ENCODE data around the gene DUSP15.

DUSP15 gene

DNA sequence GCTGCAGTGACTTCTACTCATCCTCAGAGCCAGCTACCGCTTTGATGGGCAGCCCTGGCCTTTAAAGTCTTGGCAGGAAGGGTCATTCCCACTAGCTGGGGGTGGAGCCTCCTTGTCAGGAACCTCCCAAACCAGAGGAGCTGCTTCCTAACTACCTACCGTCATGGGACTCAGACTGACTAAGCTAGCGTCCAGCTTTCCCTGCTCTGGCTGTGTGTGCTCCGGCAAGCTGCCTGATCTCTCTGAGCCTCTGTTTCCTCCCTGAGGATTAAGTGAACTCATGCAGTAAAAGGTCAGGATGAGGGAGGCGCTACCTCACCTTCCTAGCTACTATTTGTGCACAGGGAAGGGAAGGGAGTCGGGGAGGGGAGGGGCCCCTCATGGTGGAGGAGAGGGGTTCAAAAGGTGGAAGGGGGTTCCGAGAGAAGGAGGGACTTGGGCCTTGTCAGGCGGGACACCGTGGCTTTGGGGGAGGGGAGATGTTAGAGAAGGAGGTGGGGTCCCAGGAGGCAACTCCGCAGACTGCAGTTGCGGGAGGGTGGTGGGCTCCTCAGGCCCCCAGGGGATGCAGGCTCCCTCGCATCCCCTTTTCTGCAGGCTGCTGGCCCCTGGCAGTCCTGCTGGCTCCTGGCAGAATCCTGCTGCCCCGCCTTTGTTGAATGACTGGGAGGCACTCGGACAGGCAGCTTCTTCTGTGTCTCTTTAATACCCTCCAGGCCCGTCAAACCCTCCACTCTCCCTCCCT is 9.8 kb downstream of the DUSP15 start:
- no peaks in the 10 kb centered on the region for H3K27me3 ChIP-seq (ENCODE audit: insufficient read depth, low read depth, severe bottlenecking)
- DNase-seq, result peak; percentile 59
- H3K9me3 ChIP-seq (ENCODE audit: severe bottlenecking), result no peaks in the 10 kb centered on the region
- TF ChIP-seq, protein P1, sequence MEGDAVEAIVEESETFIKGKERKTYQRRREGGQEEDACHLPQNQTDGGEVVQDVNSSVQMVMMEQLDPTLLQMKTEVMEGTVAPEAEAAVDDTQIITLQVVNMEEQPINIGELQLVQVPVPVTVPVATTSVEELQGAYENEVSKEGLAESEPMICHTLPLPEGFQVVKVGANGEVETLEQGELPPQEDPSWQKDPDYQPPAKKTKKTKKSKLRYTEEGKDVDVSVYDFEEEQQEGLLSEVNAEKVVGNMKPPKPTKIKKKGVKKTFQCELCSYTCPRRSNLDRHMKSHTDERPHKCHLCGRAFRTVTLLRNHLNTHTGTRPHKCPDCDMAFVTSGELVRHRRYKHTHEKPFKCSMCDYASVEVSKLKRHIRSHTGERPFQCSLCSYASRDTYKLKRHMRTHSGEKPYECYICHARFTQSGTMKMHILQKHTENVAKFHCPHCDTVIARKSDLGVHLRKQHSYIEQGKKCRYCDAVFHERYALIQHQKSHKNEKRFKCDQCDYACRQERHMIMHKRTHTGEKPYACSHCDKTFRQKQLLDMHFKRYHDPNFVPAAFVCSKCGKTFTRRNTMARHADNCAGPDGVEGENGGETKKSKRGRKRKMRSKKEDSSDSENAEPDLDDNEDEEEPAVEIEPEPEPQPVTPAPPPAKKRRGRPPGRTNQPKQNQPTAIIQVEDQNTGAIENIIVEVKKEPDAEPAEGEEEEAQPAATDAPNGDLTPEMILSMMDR (IDR thresholded peaks at IDR 0.05; ENCODE audit: low read depth, low read length), result peak; percentile 10; the same call in 1 of the 2 replicates
- peak overlapping the region; percentile 99 for H3K27ac ChIP-seq
- H3K4me3 ChIP-seq (ENCODE audit: low read depth, low read length), result peak overlapping the region; percentile 75
- 0 out of 2 replicates have a peak, but pooled peaks cover 2% of the 10 kb centered on the region for H3K36me3 ChIP-seq

DNA sequence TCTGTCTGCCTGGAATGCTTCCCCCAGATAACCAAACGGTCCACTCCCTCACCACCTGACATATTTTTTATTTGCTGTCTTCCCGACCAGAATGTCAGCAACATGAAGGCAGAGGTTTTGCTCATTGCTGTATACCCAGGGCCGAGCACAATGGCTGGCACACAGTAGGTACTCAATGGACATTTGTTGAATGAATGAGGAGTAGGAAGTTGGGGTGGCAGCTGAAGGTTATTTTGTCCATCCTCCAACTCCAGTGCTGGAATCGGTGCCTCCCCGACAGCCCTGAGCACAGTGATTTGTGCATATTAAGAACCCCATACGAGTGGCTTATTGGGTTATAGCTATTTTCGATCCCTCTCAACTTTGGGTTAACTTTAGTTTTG is 10.3 kb downstream of the DUSP15 start:
- Histone ChIP-seq H3K9me3 (ENCODE audit: severe bottlenecking) (no peaks in the 10 kb centered on the region), H3K27me3 (ENCODE audit: insufficient read depth, low read depth, severe bottlenecking) (no peaks in the 10 kb centered on the region), H3K4me3 (ENCODE audit: low read depth, low read length) (no peak overlapping the region), H3K27ac (no peak overlapping the region; the same call in 1 of the 2 replicates), H3K36me3 (0 out of 2 replicates have a peak, but pooled peaks cover 2% of the 10 kb centered on the region)
- no peak for DNase-seq
- TF ChIP-seq, protein P1 (IDR thresholded peaks at IDR 0.05; ENCODE audit: low read depth, low read length), result no peak

DNA sequence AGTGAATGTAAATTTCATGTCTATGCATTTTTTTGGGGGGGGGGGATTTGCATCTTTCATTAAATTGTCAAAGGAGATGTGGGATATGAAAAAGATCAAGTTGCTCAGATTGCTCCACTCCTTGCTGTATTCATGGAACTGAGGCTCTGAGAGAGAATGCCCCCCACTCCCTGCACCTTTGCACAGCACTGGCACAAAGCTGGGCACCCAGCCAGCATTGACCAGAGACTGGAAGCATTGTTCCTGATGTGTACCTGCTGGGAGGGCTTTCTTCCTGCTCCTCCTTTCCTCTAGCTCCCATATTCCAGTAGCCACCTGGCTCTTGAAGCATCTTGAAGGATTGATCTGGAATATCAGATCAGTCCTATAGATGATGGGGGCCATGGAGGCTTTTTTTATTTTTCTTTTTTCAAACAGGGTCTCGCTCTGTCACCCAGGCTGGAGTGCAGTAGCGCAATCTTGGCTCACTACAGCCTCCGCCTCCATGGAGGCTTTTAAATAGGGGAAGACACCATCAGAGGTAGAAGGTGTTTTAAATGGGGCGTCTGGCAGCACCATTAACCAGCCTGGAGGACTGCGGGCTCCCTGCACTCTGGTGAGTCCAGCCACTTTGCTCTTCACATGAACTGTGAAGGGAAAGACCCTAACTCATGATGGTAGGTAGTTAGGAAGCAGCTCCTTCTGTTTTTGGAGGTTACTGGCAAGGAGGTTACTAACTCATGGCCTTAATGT is 10.9 kb downstream of the DUSP15 start:
- TF ChIP-seq, protein P1 (IDR thresholded peaks at IDR 0.05; ENCODE audit: low read depth, low read length), result no peak
- H3K36me3 ChIP-seq, result 0 out of 2 replicates have a peak, but pooled peaks cover 2% of the 10 kb centered on the region
- H3K27ac ChIP-seq, result no peak overlapping the region
- H3K9me3 ChIP-seq (ENCODE audit: severe bottlenecking), result no peaks in the 10 kb centered on the region
- no peaks in the 10 kb centered on the region for H3K27me3 ChIP-seq (ENCODE audit: insufficient read depth, low read depth, severe bottlenecking)
- no peak for DNase-seq
- no peak overlapping the region for H3K4me3 ChIP-seq (ENCODE audit: low read depth, low read length)

DNA sequence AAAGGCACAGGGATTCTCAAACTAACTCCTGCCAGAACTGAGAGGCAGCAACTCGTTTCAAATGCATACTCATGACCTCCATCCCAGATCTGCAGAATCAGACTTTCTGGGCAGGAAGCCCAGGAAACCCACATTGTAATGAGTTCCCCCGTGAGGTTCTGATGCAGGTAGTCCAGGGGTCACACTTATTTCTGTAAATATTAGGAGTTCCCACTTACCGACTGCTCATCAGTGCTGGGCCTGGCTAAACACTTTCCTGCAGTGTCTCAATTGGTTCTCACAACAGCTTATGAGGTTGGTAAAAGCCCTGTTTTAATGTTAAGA is 11.6 kb downstream of the DUSP15 start:
- no peak overlapping the region for H3K4me3 ChIP-seq (ENCODE audit: low read depth, low read length)
- TF ChIP-seq, protein P1 (IDR thresholded peaks at IDR 0.05; ENCODE audit: low read depth, low read length), result no peak
- no peaks in the 10 kb centered on the region for H3K9me3 ChIP-seq (ENCODE audit: severe bottlenecking)
- H3K27me3 ChIP-seq (ENCODE audit: insufficient read depth, low read depth, severe bottlenecking), result no peaks in the 10 kb centered on the region
- no peak for DNase-seq
- H3K27ac ChIP-seq, result no peak overlapping the region
- 0 out of 2 replicates have a peak, but pooled peaks cover 2% of the 10 kb centered on the region for H3K36me3 ChIP-seq

DNA sequence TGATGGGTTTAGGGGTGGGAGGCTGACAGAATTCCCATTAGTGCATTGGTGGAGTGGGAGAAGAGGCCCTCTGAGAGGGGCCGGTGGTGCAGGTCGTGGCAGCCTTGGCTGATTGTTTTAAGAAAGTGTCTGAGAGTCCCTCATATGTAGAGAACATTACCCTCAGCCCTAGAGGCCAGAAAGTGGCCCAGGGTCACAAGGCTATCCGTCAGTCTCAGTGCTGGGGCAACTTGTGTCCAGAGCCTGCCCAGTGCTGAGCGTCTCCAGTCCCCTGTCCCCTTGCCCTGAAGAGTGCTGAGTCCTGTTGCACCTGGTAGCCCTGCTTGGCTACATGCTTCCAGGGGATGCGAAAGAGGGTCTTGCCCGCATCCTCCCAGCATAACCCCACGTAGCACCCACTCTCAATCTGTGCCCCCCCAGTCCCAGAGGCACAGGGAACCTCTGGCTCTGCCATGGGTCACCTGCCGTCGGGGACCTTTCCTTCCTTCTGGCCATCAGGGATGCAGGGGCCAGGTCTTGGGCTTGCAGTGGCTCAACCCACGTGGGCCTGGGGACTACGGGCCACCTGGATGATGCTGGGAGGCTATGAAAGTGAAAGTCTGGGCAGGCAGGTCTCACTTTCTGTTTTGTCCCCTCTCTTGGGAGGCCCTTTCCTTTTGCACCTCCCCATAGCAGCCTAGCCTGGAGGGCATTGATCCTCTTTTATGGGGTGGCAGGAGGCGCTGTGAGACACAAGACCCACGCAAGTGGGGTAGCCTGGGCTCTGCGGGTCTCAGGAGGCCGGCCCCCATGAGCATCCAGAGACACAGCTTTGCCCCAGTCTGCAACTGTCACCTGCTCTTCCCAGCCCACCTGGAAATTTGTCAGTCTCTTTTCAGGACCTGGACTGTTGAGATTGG is 12.2 kb downstream of the DUSP15 start:
- Histone ChIP-seq H3K9me3 (ENCODE audit: severe bottlenecking) (no peaks in the 10 kb centered on the region), H3K36me3 (0 out of 2 replicates have a peak, but pooled peaks cover 2% of the 10 kb centered on the region), H3K27me3 (ENCODE audit: insufficient read depth, low read depth, severe bottlenecking) (no peaks in the 10 kb centered on the region), H3K4me3 (ENCODE audit: low read depth, low read length) (no peak overlapping the region), H3K27ac (no peak overlapping the region)
- no peak for DNase-seq
- TF ChIP-seq, protein P1 (IDR thresholded peaks at IDR 0.05; ENCODE audit: low read depth, low read length), result no peak
